Omental fat pad (tissue), 4 donors: Measurements from ENCODE around the gene POU6F2. TPM values are rescaled to one million over a fixed set of nuclear protein-coding genes. Genes with fewer than 3 reads are reported as not detected.

Experiments used
- ATAC-seq: fragments of 150-250 bp; one replicate; pipeline ENCODE4 v1.9.1; 2016; ENCODE audit warnings: mild to moderate bottlenecking, moderate library complexity; ENCODE audit not compliant: low FRiP score
- DNase-seq: peaks from one replicate; pipeline ENCODE4 v3.0.0-alpha.2; 2019; ENCODE audit warnings: low spot score
- total RNA-seq, 4 donors: library from RNA; depleted of rRNA; stranded (reverse); fragments of >200 nt; gene quantifications; one replicate each; pipeline ENCODE4 v1.1.0, GENCODE V29; 2016
- TF ChIP-seq, protein P1 (sequence below), 3 donors: fragments of 450-650 bp; IDR thresholded peaks; one replicate each; pipeline ENCODE4 v1.5.1; 2016 to 2017; ENCODE audit warnings: antibody characterized with exemption in 3 of 3, mild to moderate bottlenecking in 3 of 3, moderate library complexity in 2 of 3

Gene POU6F2
- total RNA-seq, 4 donors from 2014 or later: 0.12 to 0.56 (median 0.37) TPM; not detected in 1

DNA sequence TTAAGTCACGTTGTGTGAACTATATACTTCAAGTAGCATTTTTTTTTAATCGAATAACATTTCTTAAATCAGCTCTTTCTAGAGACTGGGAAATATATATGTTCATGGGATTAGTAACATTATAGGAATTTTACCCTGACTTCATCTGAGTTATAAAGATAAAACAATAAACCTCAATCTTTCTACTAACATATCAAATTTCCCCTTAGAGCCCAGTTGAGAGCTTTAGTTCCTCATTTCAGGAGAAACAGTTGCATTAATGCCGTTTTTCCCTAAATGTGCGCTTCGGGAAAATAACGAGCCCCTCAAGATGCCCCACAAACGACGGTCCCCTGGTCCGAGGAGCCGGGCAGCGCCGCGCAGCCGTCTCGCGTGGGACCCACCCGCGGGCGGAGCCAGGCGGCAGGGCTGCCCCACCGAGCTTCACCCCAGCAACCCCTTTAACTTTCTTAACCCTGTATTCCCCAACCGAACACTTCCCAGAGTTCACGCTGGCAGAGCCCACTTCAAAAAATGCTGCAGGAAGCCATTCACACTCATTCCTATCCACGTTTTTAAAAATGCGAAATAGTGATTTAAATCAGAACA, 436.0 kb downstream of the POU6F2 start:
- TF ChIP-seq, protein P1, sequence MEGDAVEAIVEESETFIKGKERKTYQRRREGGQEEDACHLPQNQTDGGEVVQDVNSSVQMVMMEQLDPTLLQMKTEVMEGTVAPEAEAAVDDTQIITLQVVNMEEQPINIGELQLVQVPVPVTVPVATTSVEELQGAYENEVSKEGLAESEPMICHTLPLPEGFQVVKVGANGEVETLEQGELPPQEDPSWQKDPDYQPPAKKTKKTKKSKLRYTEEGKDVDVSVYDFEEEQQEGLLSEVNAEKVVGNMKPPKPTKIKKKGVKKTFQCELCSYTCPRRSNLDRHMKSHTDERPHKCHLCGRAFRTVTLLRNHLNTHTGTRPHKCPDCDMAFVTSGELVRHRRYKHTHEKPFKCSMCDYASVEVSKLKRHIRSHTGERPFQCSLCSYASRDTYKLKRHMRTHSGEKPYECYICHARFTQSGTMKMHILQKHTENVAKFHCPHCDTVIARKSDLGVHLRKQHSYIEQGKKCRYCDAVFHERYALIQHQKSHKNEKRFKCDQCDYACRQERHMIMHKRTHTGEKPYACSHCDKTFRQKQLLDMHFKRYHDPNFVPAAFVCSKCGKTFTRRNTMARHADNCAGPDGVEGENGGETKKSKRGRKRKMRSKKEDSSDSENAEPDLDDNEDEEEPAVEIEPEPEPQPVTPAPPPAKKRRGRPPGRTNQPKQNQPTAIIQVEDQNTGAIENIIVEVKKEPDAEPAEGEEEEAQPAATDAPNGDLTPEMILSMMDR (IDR thresholded peaks at IDR 0.05): no peak
- no peak for DNase-seq
- peak; percentile 35 for ATAC-seq

- TF ChIP-seq, protein P1 (IDR thresholded peaks at IDR 0.05): no peak
- ATAC-seq (peak; percentile 88), DNase-seq (no peak)
Observed at GRCh38 chr7:39414224-39415035, 436.7 kb downstream of the POU6F2 start.

DNA sequence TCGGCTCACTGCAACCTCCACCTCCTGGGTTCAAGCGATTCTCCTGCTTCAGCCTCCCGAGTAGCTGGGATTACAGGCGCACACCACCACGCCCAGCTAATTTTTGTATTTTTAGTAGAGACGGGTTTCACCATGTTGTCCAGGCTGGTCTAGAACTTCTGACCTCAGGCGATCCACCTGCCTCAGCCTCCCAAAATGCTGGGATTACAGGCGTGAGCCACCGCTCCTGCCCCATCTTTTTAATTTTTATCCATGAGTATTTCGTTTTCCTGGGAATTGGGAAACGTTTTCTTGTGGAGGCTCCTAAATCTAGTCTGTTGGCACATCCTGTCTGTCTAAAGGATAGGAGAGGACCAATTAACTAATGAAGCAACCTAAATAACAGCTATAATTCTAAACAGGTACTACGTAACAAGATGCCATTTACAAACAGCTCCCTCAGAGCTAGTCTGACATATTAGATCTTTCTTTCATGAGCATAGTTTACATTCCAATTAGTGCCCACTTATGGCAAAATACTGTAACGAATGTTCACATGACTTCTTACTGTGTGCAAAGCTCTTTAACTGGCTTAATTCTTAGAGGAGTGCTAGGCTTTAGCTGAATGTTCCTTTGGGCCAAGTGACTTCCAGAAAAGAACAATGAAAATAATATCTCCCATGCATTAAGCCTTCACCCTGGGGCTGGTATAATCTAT, 437.5 kb downstream of the POU6F2 start:
- TF ChIP-seq, protein P1 (IDR thresholded peaks at IDR 0.05): no peak
- ATAC-seq (no peak), DNase-seq (no peak)

DNA sequence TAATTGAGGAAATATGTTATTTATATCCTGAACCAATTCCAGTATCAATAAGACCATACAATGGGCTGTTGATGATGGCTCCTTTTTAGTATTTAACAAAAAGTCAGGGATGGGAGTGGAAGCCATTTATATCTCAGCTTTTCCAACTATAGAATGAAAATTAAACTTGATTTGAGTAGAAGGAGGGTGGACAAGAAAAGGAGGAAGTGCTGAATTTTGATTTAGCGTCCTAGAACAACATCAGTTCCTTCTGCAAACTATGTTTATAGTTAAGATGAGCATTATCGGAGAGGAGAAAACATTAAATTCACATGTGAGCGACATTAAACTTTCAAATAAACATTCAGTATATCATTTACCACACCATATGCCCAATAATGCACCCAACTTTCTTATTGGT, 439.2 kb downstream of the POU6F2 start:
- no peak for ATAC-seq

DNA sequence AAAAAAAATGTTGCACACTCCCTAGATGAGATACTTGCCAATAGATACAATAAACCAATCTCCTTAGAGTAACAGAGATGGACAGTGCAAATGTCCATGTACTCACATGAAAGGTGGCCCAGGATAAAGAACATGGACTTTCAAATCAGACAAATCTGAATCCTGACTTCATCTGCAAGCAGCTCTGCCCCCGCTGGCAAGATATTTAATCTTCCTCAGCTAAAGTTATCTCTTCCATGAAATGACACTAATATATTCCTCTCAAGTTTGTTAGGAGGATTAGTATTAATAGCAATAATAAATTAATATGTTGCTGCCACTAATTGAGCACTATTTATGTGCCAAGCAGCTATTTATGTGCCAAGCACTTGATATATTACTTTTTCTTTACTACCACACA, 439.9 kb downstream of the POU6F2 start:
- no peak for ATAC-seq
- TF ChIP-seq, protein P1 (IDR thresholded peaks at IDR 0.05): no peak

More for the DNA sequence above, 439.2 kb downstream of the POU6F2 start:
- TF ChIP-seq, protein P1 (IDR thresholded peaks at IDR 0.05): no peak
- DNase-seq: no peak

DNA sequence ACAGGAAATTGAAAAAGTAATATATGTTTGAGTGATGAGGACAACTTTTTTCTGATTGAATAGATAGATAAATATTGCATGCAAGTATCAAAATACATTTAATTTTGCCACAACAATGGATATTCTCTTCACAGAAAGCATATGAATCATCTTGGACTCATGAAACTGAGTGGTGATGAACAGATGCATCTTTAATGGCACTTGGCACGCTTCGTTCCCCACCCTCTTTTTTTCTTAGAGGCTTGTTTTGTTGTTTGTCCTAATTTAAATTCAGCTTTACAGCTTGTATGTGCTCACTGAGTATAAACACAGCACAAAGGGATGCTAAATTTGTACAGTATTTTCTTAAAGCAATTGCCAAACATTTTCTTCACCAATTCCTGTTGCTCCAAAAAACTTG, 443.5 kb downstream of the POU6F2 start:
- ATAC-seq (no peak), DNase-seq (no peak)
- TF ChIP-seq, protein P1 (IDR thresholded peaks at IDR 0.05): no peak

More for the DNA sequence above, 439.9 kb downstream of the POU6F2 start:
- no peak for DNase-seq
